ENCODE data around the gene RMDN3. TPM values are rescaled to one million over a fixed set of nuclear protein-coding genes. Genes with fewer than 3 reads are reported as not detected.

The RMDN3 gene
- total RNA-seq, 4 donors from 2014 or later = 24.2 to 37.2 (median 32.8) TPM

DNA sequence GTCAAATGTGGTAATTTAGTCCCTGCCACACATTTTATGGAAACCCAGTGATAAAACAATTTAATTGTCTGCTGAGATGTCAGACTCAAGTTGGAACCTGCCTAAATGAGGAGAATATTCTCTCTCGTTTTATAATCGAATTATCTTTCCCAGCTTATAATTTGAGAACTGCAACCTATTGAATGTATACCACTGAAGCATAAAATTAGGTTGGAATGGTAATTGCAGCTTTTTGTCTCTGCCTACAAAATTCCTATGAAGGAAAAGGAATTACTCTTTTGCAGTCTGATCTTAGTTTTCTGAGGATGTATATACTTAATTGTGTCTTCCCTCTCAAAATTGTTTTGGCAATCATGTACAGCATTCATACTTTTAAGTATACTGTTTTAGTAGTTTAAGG is 31.1 kb downstream of the RMDN3 start:
- Histone ChIP-seq H3K27ac (no peak overlapping the region), H3K27me3 (no peaks in the 10 kb centered on the region), H3K4me3 (no peak overlapping the region), H3K36me3 (no peaks in the 10 kb centered on the region), H3K4me1 (no peaks in the 10 kb centered on the region), H3K9me3 (no peaks in the 10 kb centered on the region)
- TF ChIP-seq, protein P1, sequence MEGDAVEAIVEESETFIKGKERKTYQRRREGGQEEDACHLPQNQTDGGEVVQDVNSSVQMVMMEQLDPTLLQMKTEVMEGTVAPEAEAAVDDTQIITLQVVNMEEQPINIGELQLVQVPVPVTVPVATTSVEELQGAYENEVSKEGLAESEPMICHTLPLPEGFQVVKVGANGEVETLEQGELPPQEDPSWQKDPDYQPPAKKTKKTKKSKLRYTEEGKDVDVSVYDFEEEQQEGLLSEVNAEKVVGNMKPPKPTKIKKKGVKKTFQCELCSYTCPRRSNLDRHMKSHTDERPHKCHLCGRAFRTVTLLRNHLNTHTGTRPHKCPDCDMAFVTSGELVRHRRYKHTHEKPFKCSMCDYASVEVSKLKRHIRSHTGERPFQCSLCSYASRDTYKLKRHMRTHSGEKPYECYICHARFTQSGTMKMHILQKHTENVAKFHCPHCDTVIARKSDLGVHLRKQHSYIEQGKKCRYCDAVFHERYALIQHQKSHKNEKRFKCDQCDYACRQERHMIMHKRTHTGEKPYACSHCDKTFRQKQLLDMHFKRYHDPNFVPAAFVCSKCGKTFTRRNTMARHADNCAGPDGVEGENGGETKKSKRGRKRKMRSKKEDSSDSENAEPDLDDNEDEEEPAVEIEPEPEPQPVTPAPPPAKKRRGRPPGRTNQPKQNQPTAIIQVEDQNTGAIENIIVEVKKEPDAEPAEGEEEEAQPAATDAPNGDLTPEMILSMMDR (IDR thresholded peaks at IDR 0.05) = no peak
- TF ChIP-seq EP300 (IDR thresholded peaks at IDR 0.05) (no peak), POLR2A (IDR thresholded peaks at IDR 0.05) (no peak), POLR2AphosphoS5 (IDR thresholded peaks at IDR 0.05) (no peak)
- no peak for ATAC-seq
- WGBS, 2 donors (ENCODE audit: low coverage in 1 of 2) = 69 to 70% methylated on average over 2 of the region's 2 CpGs

DNA sequence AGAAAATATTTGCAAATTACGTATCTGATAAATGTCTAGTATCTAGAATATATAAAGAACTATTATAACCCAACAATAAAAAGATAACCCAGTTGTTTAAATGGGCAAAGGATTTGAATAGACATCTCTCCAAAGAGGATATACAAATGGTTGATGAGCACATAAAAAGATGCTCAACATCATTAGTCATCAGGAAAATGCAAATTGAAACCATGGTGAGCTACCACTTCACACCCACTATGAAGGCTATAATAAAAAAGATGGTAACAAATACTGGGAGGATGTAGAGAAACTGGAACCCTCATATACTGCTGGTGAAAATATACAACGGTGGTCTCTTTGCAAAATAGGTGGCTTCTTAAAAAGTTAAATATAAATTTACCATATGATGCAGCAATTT is 32.1 kb downstream of the RMDN3 start:
- WGBS, 2 donors (ENCODE audit: low coverage in 1 of 2) = 96 to 97% methylated on average over 2 of the region's 2 CpGs
- Histone ChIP-seq H3K36me3 (no peaks in the 10 kb centered on the region), H3K4me1 (no peaks in the 10 kb centered on the region), H3K27me3 (no peaks in the 10 kb centered on the region), H3K4me3 (no peak overlapping the region), H3K27ac (no peak overlapping the region), H3K9me3 (no peaks in the 10 kb centered on the region)
- no peak for TF ChIP-seq POLR2A (IDR thresholded peaks at IDR 0.05)
- no peak for TF ChIP-seq EP300 (IDR thresholded peaks at IDR 0.05)
- TF ChIP-seq, protein P1 (IDR thresholded peaks at IDR 0.05) = no peak
- no peak for TF ChIP-seq POLR2AphosphoS5 (IDR thresholded peaks at IDR 0.05)
- ATAC-seq = no peak

DNA sequence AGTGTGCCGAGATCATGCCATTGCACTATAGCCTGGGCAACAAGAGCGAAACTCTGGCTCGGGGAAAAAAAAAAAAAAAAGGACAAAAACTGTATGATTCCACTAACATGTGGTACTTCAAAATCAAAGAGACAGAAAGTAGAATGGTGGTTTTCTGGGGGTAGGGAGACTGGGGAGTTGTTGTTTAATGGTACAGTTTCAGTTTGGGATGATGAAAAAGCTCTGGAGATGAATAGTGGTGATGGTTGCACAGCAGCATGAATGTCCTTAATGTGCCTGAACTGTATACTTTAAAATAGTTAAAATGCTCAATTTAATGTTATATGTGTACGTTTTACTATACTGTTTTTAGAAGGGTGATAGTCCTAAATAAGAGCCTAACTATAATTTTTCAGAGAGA is 32.7 kb downstream of the RMDN3 start:
- Histone ChIP-seq H3K4me3 (no peak overlapping the region), H3K36me3 (no peaks in the 10 kb centered on the region), H3K27me3 (no peaks in the 10 kb centered on the region), H3K4me1 (no peaks in the 10 kb centered on the region), H3K27ac (no peak overlapping the region), H3K9me3 (no peaks in the 10 kb centered on the region)
- 71 to 87% methylated on average over 1 to 4 of the region's 4 CpGs for WGBS, 2 donors (ENCODE audit: low coverage in 1 of 2)
- ATAC-seq = no peak
- TF ChIP-seq EP300 (IDR thresholded peaks at IDR 0.05) = no peak
- TF ChIP-seq, protein P1 (IDR thresholded peaks at IDR 0.05) = no peak
- TF ChIP-seq POLR2A (IDR thresholded peaks at IDR 0.05) = no peak
- no peak for TF ChIP-seq POLR2AphosphoS5 (IDR thresholded peaks at IDR 0.05)

DNA sequence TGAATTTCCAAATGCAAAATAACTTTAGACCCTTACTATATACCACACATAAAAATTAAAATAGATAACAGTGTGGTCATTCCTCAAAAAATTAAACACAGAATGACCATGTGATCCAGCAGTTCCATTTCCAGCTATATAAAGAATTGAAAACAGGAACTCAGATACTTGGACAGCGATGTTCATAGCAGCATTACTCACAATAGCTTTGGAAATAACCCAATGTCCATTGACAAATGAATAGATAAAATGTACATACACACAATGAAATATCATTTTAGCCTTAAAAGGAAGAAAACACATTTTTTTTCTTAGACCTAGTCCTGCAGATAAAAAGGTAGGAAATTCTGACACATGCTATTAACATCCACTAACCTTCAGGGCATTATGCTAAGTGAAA is 33.4 kb downstream of the RMDN3 start:
- Histone ChIP-seq H3K27me3 (no peaks in the 10 kb centered on the region), H3K4me1 (no peaks in the 10 kb centered on the region), H3K27ac (no peak overlapping the region), H3K9me3 (no peaks in the 10 kb centered on the region), H3K36me3 (no peaks in the 10 kb centered on the region), H3K4me3 (no peak overlapping the region)
- no peak for TF ChIP-seq POLR2A (IDR thresholded peaks at IDR 0.05)
- TF ChIP-seq POLR2AphosphoS5 (IDR thresholded peaks at IDR 0.05) = no peak
- TF ChIP-seq EP300 (IDR thresholded peaks at IDR 0.05) = no peak
- TF ChIP-seq, protein P1 (IDR thresholded peaks at IDR 0.05) = no peak
- no peak for ATAC-seq
- WGBS, 2 donors (ENCODE audit: low coverage in 1 of 2) = 73 to 78% methylated on average over 1 of the region's 1 CpG

DNA sequence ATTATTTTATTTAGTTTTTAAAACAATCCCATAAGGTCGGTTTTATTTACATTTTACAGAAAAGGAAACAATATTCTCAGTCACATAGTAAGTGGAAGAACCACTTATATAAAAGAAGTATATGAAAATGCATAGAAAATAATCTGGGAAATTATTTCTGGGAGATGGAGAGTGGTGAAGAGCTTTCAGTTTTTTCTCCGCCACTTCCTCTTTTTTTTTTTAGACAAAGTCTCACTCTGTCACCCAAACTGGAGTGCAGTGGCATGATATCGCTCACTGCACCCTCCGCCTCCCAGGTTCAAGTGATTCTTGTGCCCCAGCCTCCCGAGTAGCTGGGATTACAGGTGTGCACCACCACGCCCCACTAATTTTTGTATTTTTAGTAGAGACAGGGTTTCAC is 38.9 kb downstream of the RMDN3 start:
- Histone ChIP-seq H3K36me3 (no peaks in the 10 kb centered on the region), H3K9me3 (no peaks in the 10 kb centered on the region), H3K4me3 (no peak overlapping the region), H3K27ac (no peak overlapping the region), H3K27me3 (no peaks in the 10 kb centered on the region), H3K4me1 (no peaks in the 10 kb centered on the region)
- no peak for ATAC-seq
- 79 to 94% methylated on average over 2 to 6 of the region's 6 CpGs for WGBS, 2 donors (ENCODE audit: low coverage in 1 of 2)
- no peak for TF ChIP-seq EP300 (IDR thresholded peaks at IDR 0.05)
- TF ChIP-seq, protein P1 (IDR thresholded peaks at IDR 0.05) = no peak
- no peak for TF ChIP-seq POLR2AphosphoS5 (IDR thresholded peaks at IDR 0.05)
- TF ChIP-seq POLR2A (IDR thresholded peaks at IDR 0.05) = no peak
